Measurements from ENCODE around the gene SLC8A2. TPM values are rescaled to one million over a fixed set of nuclear protein-coding genes. Genes with fewer than 3 reads are reported as not detected.
A peak's percentile ranks its signal among the peaks of the same experiment; 100 is the strongest.

SLC8A2 gene
- total RNA-seq, 1 experiment from 2014 or later = 0.10 TPM

DNA sequence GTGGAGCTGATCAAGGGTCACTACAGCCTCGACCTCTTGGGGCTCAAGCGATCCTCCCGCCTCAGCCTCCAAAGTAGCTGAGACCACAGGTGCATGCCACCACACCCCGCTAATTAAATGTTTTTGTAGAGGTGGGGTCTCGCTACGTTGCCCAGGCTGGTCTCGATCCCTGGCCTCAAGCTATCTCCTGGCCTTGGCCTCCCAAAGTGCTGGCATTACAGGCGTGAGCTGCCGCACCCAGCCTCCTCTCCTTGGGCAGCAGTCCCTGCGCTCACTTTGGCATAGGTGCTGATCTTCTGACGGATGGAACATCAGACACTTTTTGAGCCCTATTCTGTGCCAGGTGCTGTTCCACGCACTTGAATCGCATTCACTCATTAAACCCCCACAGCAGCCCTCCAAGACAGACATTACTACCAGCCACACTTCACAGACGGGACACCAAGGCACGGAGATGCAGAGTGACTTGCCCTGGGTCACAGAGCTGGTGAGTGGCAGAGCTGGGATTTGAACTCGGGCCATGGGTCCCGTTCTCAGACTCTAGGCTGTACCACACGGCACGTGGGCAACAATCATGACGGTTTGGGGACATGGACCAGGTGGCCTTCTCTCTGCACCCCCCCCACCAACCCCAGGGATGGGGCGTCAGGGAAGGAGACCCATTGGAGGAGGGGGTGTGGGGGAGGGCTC is 55.6 kb downstream of the SLC8A2 start:
- Histone ChIP-seq H3K4me3 (ENCODE audit: low read depth in 2 of 2, low read length in 2 of 2) (no peak overlapping the region), H3K27me3 (ENCODE audit: control insufficient read depth, insufficient read depth, low read length) (no peaks in the 10 kb centered on the region), H3K27ac (ENCODE audit: low read length) (no peak overlapping the region), H3K36me3 (ENCODE audit: control insufficient read depth, insufficient read depth, low read length) (no peaks in the 10 kb centered on the region), H3K9me3 (ENCODE audit: control insufficient read depth, insufficient read depth, low read depth, low read length) (no peaks in the 10 kb centered on the region), H3K4me1 (ENCODE audit: control insufficient read depth, insufficient read depth, low read length) (peaks cover 4% of the 10 kb centered on the region)
- in situ Hi-C loops (cut with HindIII; ENCODE audit: low pct_unique_long_range_greater_than_20kb, low sequenced_read_pairs) = no loop called here
- no TSS peak for BruUV-seq (replicated peaks)
- ChIA-PET CTCF (no interaction called here), POLR2A (no interaction called here)
- DNase-seq (ENCODE audit: low read depth, low spot score) (no peak), ATAC-seq (no peak)
- no peak for TF ChIP-seq POLR2AphosphoS5 (IDR thresholded peaks at IDR 0.05; ENCODE audit: low read depth, low read length)
- TF ChIP-seq, protein P1, sequence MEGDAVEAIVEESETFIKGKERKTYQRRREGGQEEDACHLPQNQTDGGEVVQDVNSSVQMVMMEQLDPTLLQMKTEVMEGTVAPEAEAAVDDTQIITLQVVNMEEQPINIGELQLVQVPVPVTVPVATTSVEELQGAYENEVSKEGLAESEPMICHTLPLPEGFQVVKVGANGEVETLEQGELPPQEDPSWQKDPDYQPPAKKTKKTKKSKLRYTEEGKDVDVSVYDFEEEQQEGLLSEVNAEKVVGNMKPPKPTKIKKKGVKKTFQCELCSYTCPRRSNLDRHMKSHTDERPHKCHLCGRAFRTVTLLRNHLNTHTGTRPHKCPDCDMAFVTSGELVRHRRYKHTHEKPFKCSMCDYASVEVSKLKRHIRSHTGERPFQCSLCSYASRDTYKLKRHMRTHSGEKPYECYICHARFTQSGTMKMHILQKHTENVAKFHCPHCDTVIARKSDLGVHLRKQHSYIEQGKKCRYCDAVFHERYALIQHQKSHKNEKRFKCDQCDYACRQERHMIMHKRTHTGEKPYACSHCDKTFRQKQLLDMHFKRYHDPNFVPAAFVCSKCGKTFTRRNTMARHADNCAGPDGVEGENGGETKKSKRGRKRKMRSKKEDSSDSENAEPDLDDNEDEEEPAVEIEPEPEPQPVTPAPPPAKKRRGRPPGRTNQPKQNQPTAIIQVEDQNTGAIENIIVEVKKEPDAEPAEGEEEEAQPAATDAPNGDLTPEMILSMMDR (IDR thresholded peaks at IDR 0.05) = no peak
- intact Hi-C loops (cut with micrococcal nuclease; ENCODE audit: unreplicated experiment) = no loop called here

DNA sequence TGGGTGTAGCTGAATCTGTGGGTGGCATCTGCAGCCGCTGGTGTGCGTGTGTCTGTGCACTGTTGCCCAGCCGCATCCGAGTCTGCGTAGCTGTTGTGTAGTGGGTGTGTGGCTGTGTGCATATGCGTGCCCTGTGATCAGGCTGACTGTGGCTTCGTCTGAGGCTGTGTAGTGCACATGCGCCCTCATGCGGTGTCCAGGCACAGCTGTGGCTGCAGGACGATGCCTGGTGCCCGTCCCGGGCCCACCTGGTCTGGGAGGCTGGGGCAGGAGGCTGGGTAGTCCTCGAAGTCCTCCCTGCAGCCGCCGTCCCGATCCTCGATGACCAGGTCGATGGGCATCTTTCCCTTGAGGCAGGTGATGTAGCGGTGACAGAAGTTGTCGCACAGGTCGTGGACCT is 57.2 kb downstream of the SLC8A2 start:
- in situ Hi-C loops (cut with HindIII; ENCODE audit: low pct_unique_long_range_greater_than_20kb, low sequenced_read_pairs) = no loop called here
- Histone ChIP-seq H3K4me1 (ENCODE audit: control insufficient read depth, insufficient read depth, low read length) (peaks cover 4% of the 10 kb centered on the region), H3K27me3 (ENCODE audit: control insufficient read depth, insufficient read depth, low read length) (no peaks in the 10 kb centered on the region), H3K4me3 (ENCODE audit: low read depth in 2 of 2, low read length in 2 of 2) (no peak overlapping the region), H3K36me3 (ENCODE audit: control insufficient read depth, insufficient read depth, low read length) (no peaks in the 10 kb centered on the region), H3K27ac (ENCODE audit: low read length) (no peak overlapping the region), H3K9me3 (ENCODE audit: control insufficient read depth, insufficient read depth, low read depth, low read length) (no peaks in the 10 kb centered on the region)
- TF ChIP-seq TCF7L2 (IDR thresholded peaks at IDR 0.05; ENCODE audit: low read depth, low read length) = no peak
- TF ChIP-seq POLR2AphosphoS5 (IDR thresholded peaks at IDR 0.05; ENCODE audit: low read depth, low read length) = no peak
- no peak for TF ChIP-seq SIN3A (IDR thresholded peaks at IDR 0.05; ENCODE audit: borderline replicate concordance, insufficient read depth, low read depth, low read length)
- TF ChIP-seq, protein P1 (IDR thresholded peaks at IDR 0.05) = peak; percentile 75; the same call in 1 of the 2 replicates
- TF ChIP-seq, protein P2, sequence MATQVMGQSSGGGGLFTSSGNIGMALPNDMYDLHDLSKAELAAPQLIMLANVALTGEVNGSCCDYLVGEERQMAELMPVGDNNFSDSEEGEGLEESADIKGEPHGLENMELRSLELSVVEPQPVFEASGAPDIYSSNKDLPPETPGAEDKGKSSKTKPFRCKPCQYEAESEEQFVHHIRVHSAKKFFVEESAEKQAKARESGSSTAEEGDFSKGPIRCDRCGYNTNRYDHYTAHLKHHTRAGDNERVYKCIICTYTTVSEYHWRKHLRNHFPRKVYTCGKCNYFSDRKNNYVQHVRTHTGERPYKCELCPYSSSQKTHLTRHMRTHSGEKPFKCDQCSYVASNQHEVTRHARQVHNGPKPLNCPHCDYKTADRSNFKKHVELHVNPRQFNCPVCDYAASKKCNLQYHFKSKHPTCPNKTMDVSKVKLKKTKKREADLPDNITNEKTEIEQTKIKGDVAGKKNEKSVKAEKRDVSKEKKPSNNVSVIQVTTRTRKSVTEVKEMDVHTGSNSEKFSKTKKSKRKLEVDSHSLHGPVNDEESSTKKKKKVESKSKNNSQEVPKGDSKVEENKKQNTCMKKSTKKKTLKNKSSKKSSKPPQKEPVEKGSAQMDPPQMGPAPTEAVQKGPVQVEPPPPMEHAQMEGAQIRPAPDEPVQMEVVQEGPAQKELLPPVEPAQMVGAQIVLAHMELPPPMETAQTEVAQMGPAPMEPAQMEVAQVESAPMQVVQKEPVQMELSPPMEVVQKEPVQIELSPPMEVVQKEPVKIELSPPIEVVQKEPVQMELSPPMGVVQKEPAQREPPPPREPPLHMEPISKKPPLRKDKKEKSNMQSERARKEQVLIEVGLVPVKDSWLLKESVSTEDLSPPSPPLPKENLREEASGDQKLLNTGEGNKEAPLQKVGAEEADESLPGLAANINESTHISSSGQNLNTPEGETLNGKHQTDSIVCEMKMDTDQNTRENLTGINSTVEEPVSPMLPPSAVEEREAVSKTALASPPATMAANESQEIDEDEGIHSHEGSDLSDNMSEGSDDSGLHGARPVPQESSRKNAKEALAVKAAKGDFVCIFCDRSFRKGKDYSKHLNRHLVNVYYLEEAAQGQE (IDR thresholded peaks at IDR 0.05; ENCODE audit: insufficient read depth in 1 of 2, low read depth in 2 of 2, low read length in 1 of 2) = no peak
- peak; percentile 77 for ATAC-seq
- ChIA-PET POLR2A (interaction anchor here (0.6 kb wide), 1 partner anchor 26 kb away, joined by 4 read pairs; no protein-coding TSS in a partner anchor), CTCF (no interaction called here)
- no peak for DNase-seq (ENCODE audit: low read depth, low spot score)
- intact Hi-C loops (cut with micrococcal nuclease; ENCODE audit: unreplicated experiment) = no loop called here
- BruUV-seq (replicated peaks) = no TSS peak

Data from Panc1 (cell line).